Body of pancreas (tissue), 4 donors: ENCODE measurements around the gene TVP23A.

Experiments
- POLR2A ChIP-seq, 3 donors: fragments of 450-650 bp; IDR thresholded peaks; one replicate each; pipeline ENCODE4 v1.6.1; 2016; ENCODE audit warnings: antibody characterized with exemption in 3 of 3, mild to moderate bottlenecking in 2 of 3
- TF ChIP-seq, protein P1 (sequence below), 7 experiments: fragments of 450-650 bp in 4 of 7; fragments of 200-600 bp in 3 of 7; sonication (generic) in 3 of 7; IDR thresholded peaks; one replicate each; pipeline ENCODE4 v1.5.1; 2016 to 2019; ENCODE audit warnings: antibody characterized with exemption in 7 of 7

DNA sequence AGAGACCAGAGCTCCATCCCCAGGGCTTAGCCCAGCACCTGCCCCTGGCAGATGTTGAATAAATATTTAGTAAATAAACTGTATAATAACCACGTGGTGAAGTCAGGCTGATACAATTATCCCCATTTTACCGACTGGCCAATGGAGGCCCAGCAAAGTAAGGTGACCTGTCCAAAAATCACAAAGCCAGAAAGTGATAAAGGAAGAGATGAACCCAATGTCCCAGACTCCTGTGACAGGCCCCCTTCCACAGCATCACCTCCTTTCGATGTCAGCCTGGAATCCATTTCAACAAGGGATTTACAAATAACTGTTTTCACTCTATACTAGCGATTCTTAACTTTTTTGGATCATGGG is 5.5 kb downstream of the TVP23A start:
- TF ChIP-seq, protein P1, sequence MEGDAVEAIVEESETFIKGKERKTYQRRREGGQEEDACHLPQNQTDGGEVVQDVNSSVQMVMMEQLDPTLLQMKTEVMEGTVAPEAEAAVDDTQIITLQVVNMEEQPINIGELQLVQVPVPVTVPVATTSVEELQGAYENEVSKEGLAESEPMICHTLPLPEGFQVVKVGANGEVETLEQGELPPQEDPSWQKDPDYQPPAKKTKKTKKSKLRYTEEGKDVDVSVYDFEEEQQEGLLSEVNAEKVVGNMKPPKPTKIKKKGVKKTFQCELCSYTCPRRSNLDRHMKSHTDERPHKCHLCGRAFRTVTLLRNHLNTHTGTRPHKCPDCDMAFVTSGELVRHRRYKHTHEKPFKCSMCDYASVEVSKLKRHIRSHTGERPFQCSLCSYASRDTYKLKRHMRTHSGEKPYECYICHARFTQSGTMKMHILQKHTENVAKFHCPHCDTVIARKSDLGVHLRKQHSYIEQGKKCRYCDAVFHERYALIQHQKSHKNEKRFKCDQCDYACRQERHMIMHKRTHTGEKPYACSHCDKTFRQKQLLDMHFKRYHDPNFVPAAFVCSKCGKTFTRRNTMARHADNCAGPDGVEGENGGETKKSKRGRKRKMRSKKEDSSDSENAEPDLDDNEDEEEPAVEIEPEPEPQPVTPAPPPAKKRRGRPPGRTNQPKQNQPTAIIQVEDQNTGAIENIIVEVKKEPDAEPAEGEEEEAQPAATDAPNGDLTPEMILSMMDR (IDR thresholded peaks at IDR 0.05), result no peak
- TF ChIP-seq POLR2A (IDR thresholded peaks at IDR 0.05), result no peak
